ENCODE measurements around the gene DNAH2.

Gene DNAH2

DNA sequence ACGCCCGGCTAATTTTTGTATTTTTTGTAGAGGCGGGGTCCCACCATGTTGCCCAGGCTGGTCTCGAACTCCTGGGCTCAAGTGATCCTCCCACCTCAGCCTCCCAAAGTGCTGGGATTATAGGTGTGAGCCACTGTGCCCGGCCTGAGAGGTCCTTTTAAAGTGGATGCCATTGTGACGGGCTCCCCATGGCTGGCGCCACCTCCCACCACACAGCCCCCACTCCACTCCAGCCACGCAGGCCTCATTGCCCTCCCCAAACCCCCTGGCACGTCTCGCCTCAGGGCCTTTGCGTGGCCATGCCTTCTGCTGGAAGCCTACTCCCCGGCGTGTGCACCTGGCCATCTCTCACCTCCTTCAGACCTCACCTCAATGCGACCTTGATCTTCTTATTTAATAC lies 104.6 kb downstream of the DNAH2 start:
- no peak for DNase-seq (ENCODE audit: low spot score)

- DNase-seq (ENCODE audit: low spot score), result no peak
These were observed 106.0 kb downstream of the DNAH2 start for GRCh38 chr17:7823581-7824001.

DNA sequence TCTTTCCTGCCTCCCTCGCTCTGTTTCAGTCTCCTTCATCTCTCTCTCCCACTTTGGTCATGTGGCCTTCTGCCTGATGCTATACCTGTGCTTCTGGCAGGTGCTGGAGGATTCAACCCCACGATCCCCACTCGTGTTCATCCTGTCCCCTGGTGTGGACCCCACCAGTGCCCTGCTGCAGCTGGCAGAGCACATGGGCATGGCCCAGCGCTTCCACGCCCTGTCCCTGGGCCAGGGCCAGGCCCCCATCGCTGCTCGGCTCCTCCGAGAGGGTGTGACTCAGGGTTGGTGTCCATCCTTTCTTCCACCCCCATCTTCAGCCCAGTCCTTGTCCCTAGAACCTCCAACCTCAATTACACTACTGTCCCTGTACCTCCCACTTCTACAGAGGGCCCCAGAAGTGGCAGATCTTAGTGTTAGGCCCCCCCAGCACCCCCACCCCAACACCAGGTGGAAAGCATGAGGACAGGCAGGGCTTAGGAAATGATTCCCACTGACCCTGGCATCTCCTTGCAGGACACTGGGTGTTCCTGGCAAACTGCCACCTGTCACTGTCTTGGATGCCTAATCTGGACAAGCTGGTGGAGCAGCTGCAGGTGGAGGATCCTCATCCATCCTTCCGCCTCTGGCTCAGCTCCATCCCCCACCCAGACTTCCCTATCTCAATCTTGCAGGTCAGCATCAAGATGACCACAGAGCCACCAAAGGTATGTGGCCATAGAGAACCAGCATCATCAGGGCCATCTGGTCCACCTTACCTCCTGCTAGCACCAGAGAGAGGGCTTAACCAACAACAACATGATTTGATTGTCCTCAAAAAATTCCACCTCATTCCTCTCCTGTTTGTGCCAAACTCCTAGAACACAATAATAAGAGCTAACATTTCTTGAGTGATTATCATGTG lies 106.7 kb downstream of the DNAH2 start:
- no peak for DNase-seq (ENCODE audit: low spot score)

DNA sequence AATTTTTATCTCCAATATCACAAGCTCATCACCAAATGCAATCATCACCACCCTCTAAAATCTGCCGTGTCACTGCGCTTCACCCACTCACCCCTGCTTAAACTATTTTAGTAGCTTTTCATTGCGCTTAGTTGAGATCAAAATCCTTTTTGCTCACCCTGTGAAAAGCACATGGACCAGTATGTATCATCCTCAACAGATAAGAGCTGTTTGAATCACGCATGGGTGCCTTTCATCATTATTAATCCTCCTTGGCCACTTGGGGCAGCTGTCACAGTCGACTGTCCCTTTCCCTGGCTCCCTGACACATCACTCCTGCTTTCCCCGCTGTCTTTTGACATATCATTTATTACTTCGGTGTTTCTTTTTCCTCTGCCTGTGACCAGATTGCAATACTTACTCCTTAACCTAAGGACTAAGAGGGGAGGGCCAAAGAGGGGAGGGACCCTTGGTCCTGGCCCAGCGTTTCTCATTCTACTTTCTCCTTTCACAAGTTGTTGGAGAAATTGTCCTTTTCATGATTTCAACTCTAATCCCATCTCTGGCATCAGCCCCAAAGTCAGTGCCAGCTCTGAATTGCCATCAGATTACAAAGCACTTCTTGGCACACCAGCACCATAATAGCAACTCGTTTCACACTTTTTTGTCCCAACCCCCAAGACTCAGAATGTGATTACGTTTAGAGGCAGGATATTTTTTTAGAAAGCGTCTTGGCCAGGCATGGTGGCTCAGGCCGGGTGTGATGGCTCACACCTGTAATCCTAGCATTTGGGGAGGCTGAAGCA lies 107.9 kb downstream of the DNAH2 start:
- peak; percentile 46 for DNase-seq (ENCODE audit: low spot score)

DNA sequence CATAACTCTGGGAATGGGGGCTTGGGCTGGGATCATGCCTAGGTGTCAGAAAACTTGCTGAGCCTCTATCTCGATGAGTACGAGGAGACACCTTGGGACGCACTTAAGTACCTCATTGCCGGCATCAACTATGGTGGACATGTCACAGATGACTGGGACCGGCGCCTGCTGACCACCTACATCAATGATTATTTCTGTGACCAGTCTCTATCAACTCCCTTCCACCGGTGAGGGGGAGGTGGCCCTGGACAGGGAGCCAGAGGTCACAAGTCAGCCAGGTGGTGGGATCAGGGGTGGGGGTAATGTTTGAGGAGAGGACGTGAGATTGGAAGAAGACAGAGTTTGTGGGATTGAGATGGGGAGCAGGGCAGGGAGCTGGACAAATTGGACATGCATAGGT lies 113.1 kb downstream of the DNAH2 start:
- DNase-seq (ENCODE audit: low spot score), result no peak

DNA sequence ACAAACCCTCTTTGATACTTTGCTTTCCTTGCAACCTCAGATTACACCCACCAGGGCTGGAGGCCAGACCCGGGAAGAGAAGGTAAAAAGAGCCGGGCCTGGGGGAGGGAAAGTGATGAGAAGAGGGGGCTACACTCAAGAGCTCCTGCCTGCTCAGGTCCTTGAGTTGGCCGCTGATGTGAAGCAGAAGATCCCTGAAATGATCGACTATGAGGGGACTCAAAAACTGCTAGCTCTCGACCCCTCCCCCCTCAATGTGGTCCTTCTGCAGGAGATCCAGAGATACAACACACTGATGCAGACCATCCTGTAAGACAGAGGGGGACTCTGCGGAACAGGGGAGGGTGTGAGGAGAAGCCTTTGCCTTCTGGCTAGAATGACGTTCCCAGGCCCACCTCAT lies 113.7 kb downstream of the DNAH2 start:
- DNase-seq (ENCODE audit: low spot score), result no peak

GRCh38 chr17:7832431-7832830 lies 114.9 kb downstream of the DNAH2 start:
- no peak for DNase-seq (ENCODE audit: low spot score)

- DNase-seq (ENCODE audit: low spot score), result no peak
These were observed 115.7 kb downstream of the DNAH2 start for GRCh38 chr17:7833011-7833794.

GRCh38 chr17:7833795-7834541 lies 116.4 kb downstream of the DNAH2 start, which contains the start of gene KDM6B:
Gene KDM6B, plus strand, starts transcription at chr17:7834217. Its CDS starts 11,338 bp downstream, at chr17:7845555.
- peak; percentile 89 for DNase-seq (ENCODE audit: low spot score)

- no peak for DNase-seq (ENCODE audit: low spot score)
These were observed 117.0 kb downstream of the DNAH2 start for GRCh38 chr17:7834542-7834956.

DNA sequence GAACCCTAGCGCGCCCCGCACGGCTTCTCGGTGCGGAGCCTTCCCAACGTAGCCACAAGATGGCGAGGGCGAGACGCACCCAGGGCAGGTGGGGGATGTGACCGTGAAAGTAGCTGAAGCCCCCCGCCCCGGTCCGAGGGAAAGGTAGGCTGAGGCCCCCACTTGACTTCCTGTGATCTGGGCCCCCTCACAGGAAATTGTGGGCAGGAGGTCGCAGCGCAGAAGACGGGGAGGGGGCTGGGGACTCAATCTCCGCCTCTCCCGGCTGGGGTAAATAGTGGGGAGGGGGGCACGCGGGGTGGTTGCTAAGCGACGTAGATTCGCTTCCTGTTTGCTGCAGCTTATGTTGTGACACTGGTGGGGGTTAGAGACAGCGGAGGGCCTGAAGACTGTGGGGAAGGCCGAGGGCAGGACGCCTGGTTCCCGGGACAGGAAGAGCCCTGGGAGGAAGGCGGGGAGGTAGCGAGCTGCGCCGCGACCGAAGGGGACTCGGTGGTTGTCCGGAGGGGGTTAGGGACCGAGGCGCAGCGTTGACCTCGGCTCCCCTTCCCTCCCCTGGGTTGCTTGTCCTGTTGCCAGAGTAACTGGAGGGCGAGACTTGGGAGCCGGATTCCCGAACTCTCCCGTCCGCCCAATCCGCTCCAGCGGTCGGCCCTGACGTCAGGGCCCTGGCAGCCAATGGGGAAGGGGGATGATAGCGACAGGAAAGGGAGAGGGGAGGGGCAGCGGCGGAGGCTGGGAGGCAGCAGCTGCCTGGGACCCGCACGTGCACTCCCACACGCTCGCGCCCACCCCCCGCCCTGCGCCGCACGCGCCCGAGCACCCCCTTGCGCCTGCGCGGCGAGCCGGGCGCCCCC lies 117.6 kb downstream of the DNAH2 start:
- DNase-seq (ENCODE audit: low spot score), result peak; percentile 98

- DNase-seq (ENCODE audit: low spot score), result peak; percentile 66
These were observed 118.5 kb downstream of the DNAH2 start for GRCh38 chr17:7835814-7836595.

GRCh38 chr17:7836596-7837407 lies 119.3 kb downstream of the DNAH2 start:
- peak; percentile 95 for DNase-seq (ENCODE audit: low spot score)

DNA sequence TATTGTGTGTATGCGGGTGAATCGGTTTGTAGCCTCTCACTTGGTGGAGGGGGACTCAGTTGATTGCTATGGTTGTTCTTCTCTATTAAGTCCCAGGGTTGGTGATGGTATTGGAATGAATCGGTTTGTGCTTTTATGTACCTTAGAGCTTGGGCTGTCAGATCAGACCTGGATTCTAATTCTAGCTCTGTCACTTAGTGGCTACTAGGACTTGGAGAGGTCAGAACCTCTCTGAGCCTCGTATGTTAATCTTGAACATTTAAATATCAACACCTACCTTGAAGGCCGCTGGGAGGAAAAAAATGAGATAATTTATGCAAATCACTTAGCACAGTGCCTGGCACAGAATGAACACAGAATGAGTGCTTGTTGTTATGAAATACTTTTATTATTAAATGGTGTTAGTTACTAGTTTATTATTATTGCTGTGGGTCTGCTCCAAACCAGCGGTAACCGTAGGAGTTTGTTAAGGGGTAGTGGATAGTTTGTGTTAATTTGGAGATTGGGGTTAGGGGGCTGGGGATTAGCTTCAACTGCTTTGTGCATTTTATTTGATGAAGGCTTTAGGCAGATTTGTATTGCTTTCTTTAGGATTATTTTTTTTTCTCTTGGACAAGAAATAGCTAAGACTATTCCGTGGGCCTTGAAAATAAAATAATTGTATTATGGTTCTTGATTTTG lies 120.0 kb downstream of the DNAH2 start:
- DNase-seq (ENCODE audit: low spot score), result peak; percentile 42

DNA sequence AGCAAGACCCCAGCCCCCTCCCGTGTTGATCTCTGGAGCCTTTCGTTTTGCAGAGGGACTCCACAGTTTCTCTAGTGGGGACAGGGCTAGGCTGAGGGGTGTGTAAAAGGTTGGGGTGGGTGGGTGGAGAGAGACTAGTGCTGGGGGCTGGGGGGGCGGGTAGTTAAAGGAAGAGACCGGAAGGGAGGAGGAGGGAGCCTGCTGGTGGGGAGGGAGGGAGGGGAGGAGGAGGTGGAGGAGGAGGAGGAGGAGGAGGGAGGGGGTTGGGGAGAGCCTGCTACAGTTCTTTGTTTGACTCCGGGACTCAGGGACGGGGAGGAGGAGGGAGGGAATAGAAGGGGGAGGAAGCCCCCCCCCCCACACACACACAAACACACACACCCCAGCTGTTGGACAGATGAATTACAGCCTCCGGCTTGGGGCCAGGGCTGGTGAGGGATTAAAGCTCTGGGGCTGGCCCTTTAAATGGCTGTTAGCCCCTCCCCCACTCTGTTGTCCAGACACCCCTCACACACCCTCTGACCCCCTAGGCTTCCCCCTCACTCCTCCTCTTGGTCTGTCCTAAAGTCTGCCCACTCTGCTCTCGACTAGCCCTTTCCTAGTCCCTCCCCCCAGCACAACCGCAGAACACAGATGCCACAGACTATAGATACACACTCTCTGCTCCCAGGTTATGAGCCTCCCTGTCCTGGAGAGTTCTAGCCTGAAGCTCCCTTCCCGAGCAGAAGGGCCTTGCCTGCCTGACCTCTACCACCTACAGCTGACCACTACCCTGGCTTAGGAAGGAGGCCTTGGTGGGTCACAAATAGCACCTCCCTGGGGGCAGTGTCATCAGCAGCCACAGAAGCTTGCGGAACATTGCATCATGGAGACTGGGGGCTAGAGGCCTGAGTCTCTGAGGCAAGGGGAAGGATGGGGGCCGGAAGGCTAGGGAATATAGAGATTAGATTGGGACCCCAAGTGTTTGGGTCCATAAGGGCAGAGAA lies 120.8 kb downstream of the DNAH2 start:
- peak; percentile 63 for DNase-seq (ENCODE audit: low spot score)

DNA sequence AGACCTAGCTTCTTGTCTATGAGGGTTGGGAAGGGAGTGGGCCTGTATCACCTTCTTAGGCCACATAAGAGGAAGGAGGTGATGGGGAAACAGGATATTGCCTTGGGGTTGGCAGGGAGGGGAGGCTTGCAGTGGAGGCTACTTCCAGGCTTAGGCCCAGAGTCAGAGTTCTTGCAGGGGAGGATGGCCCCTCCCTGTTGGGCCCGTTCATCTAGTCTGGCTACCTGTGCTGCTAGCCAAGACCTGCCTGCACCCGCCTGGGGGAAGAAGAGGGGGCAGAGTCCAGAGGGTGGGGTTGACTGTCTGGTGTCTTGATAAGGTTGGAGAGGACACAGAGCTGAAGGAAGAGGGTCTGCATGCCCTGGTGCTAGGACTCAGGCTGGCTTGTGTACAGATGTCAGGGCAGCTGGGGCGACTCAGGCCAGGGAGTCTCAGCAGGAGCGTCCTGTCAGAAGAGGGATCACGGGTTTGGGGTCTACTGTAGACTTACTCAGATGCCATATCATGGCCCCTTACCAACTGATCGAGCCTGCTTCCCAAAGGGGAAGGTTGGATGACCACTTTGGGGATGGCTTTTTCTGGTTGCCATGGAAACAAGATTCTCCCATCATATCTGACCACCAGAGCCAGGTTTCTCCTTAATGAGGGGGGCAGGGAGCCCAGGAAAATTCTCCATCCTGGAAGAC lies 121.8 kb downstream of the DNAH2 start:
- DNase-seq (ENCODE audit: low spot score), result no peak

All from kidney tubule cell (primary cell).